NCI-H69 (cell line): ENCODE results near the gene PROSER2.
"Not testable (repeated sequence)": the region's sequence is repeated elsewhere in the genome, so short reads cannot be mapped to it uniquely, and the experiment has no call there.

Experiments used
- DNase-seq: peaks from one replicate; lab custom pipeline; 2025; lab: John Stamatoyannopoulos, UW

Gene PROSER2

GRCh38 chr10:11837372-11838161 is 14.4 kb downstream of the PROSER2 start:
- no peak for DNase-seq

- no peak for DNase-seq
Observed at GRCh38 chr10:11838298-11838852, 15.2 kb downstream of the PROSER2 start.

DNA sequence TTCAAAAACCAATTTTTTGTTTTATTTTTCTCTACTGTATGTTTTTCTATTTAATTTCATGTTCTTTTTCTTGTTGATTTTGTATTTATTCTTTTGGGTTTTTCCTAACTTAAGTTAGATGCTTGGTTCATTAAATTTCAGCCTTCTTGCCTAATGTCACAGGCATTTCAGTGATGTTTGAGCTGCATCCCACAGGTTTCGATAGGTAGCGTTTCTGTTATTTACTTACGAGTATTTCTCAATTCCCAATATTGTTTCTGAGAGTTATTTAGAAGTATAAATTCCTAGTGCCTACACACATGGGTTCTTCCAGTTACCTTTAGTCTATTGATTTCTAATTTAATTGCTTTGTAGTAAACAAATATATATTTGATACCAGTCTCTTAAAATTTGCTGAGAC is 18.2 kb downstream of the PROSER2 start:
- DNase-seq: no peak

- DNase-seq: no peak
Observed at GRCh38 chr10:11842411-11842810, 19.3 kb downstream of the PROSER2 start.

- DNase-seq: no peak
Observed at GRCh38 chr10:11845113-11845512, 22.0 kb downstream of the PROSER2 start.

- DNase-seq: no peak
Observed at GRCh38 chr10:11846542-11846941, 23.4 kb downstream of the PROSER2 start.

DNA sequence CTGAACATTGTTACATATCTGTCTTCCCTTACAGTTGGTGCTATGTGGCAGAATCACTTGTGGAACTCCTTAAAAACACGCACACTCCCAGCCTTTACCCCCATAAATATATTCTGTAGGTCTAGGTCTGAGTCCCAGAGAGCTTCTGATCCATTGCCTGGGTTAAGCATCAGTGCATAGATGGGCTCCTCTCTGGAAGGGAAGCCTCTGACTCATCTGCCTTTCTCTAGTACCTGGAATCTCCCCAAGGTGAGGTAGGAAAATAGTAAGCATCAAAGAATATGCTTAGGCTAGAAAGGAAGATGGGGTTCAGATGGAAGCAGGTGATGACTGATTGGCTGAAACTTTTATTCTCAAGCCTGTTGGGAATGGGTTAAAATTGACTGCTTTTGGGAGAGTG is 26.1 kb downstream of the PROSER2 start:
- DNase-seq: no peak

- no peak for DNase-seq
Observed at GRCh38 chr10:11849911-11850310, 26.8 kb downstream of the PROSER2 start.

GRCh38 chr10:11851910-11852309 is 28.8 kb downstream of the PROSER2 start:
- no peak for DNase-seq

DNA sequence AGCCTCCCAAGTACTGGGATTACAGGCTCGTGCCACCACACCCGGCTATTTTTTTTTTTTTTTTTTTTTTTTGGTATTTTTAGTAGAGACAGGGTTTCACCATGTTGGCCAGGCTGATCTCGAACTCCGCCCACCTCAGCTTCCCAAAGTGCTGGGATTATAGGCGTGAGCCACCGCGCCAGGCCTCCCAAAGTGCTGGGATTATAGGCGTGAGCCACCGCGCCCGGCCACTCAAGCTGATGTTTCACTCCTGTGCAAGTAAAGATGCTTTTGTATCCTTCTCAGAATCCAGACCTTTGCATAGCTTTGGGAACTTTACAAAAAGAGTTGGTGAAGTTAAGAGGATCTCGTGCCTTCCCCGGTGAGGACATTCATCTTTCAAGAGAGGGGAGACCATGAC is 29.5 kb downstream of the PROSER2 start:
- DNase-seq: not testable (repeated sequence)

GRCh38 chr10:11853468-11853867 is 30.3 kb downstream of the PROSER2 start:
- peak; percentile 2 for DNase-seq

- no peak for DNase-seq
Observed at GRCh38 chr10:11854301-11854700, 31.1 kb downstream of the PROSER2 start.

GRCh38 chr10:11856089-11856488 is 32.9 kb downstream of the PROSER2 start:
- no peak for DNase-seq

- no peak for DNase-seq
Observed at GRCh38 chr10:11856678-11857077, 33.5 kb downstream of the PROSER2 start.

DNA sequence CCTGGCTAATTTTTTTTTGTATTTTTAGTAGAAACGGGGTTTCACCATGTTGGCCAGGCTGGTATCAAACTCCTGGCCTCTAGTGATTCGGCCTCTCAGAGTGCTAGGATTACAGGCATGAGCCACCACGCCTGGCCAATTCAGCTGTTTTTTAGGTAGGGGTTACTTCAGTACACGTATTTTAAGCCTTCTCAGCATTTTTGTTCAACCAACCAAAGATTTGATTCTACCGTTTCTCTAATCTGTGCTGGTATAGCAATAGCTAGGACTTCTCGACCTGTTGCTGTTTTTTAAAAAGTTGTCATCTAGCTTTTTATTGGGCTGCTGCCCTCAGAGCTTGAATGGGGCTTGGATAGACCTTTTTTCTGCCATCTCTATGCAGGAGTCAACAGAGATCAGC is 34.9 kb downstream of the PROSER2 start:
- no peak for DNase-seq

DNA sequence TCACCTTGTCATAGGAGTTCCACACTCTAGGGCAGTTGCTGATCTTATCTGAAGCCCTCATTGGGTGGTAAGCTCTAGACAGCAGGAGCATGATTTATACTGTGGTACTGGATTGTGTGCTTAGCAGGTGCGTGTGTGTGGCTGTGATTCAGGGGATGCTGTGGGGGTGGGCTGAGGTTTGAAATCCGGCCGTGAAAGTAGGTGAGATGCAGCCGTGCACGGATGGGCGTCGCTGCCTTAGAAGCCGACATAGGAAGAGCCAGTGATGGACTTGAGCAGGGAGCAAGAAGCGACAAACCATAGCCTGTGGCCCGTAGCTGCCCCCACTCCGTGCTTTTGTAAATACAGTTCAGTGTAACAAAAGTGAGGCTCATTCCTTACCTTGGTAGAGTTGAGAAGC is 38.2 kb downstream of the PROSER2 start:
- DNase-seq: no peak

DNA sequence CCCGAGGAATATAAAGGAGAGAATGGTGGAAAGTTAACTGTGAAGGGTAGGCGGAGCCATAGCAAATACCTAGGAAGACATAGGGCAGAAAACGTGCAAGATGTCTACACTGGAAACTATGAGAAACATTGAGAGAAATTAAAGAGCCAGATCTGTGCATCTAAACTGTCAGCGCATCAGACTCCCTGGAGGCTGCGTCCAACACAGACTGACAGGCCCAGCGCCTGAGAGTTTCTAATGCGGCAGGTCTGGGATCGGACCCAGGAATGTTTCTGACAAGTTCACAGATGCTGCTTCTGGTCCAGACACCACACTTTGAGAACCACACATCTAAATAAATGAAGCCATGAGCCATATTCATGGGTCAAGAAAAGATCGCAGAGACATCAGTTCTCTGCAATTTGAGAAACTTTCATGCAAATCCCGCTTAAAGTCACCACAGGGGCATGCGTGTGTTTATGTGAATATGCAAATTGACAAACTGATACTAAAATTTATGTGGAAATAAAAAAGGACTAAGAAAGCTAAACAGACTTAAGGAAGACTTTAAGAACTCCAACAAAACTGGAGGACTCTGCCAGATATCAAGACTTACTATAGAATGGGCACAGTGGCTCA is 38.8 kb downstream of the PROSER2 start:
- DNase-seq: no peak

DNA sequence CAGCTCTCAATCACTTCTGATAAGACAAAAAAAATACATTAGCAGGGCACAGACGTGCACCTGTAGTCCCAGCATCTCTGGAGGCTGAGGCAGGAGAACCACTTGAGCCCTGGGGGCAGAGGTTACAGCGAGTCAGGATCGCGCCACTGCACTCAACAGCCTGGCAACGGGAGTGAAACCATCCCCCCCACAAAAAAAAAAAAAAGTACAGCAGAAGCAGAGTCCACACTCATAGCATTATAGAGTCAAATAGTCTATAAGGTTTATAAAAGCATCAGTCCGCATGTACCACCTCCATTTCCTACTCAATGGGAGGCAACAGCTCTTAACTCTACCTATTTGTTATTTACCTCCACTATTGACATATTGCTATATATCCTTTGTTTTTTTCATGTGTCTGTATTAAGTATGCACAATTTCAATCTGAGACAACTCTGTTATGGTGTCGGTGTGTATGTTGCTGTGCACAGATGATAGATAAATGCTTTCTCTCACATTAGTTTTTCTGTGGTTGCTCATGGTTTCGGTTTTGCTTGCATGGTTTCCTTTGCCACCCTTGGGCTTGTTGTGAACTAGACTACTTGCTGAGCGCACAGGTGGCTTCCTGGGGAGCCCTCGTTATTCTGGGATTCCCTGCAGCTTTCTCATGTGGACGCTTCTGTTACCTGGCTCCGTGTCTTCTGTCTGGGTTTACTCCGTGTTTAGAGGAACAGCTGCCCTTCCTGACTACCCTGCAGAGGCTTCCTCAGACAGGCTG is 40.4 kb downstream of the PROSER2 start:
- DNase-seq: peak; percentile 54

- DNase-seq: no peak
Observed at GRCh38 chr10:11864727-11865126, 41.6 kb downstream of the PROSER2 start.

DNA sequence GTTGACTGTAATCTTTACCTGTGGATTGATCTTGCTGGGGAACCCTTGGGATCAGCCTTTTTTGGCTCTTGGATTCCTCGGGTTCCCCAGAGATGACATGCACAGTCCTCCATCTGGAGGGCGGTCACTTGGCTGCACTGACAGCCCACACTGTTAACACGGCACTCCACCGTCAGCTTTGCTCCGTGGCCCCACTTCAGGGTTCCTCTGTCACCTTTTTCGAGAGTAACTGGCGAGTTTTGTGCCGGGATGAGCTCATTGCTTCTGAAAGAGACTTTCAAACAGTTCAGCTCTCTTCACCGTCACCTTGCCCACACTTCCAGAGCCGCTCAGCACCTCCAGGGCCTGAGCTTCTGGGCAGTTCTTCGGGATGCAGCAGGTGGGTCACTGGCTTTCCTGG is 42.4 kb downstream of the PROSER2 start:
- DNase-seq: no peak

GRCh38 chr10:11866199-11866925 is 43.2 kb downstream of the PROSER2 start:
- DNase-seq: no peak

DNA sequence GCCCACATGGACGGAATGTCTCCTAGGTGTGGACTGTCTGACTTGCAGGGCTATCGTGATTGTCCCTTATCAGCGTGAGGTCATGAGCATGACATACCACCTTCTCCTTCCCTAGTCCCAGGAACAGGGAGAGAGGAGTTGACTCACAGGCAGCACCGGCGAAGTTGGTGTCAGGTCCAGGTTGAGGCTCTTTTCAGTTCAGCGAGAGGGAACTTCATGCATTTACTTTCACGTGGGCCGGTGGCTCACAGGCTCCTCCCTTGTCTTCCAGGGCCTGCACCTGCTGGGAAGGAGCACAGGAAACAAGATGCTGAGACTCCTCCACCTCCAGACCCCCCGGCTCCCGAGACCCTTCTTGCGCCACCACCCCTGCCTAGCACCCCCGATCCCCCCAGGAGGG is 46.1 kb downstream of the PROSER2 start:
- DNase-seq: no peak
